ENCODE measurements around the gene ARHGEF19.
"Not testable (repeated sequence)": the region's sequence is repeated elsewhere in the genome, so short reads cannot be mapped to it uniquely, and the experiment has no call there.

ARHGEF19 gene

DNA sequence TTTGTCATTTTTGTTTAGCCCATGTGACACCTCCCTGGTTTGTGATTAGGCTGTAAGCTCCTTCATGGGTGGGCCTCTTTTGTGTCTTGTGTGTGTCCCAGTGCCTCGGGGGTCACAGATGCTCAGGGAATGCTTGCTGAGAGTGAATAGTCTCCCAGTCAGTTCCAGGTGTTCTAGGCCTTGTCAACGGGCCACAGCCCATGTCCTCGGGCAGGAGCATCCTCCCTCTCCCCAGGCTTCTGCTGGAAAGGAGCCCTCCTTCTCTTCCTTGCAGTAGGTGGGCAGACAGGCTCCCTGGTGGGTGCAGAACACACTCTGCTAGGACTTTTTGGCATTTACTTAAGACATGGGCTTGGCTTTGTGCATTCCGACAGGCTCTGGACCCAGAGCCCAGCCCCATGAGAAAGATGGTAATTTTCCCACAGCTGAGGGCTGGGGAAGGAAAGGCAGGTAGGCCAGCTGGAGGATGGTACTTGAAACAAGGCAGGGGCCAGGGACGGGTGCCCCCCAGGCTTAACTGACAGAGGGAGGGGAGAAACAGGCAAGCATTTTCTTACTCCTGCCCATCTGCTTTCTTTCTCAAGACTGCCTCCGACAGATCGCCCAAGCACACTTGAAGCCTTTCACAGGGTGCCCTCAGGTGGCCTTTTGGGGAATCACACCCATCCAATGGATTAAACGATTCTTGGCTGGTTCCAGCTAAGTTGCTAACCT, 31.6 kb upstream of the ARHGEF19 start:
- DNase-seq = peak; percentile 65 to 71

DNA sequence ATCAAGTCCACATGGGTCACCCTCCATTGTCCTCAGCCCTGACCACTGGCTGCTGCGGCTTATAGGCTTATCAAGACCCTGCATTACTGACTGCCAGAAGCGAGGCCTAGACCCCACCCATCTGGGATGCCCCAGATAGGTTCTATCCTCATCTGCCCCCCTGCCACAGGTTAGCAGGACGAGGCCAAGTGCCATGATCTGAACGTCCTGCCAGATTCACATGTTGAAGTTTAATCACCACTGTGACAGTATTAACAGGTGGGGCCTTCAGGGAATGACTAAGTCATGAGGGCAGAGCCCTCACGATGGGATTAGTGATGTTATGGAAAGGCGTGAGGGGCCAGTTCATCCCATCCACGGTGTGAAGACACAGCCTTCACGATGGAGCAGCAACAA, 30.8 kb upstream of the ARHGEF19 start:
- DNase-seq = no peak

DNA sequence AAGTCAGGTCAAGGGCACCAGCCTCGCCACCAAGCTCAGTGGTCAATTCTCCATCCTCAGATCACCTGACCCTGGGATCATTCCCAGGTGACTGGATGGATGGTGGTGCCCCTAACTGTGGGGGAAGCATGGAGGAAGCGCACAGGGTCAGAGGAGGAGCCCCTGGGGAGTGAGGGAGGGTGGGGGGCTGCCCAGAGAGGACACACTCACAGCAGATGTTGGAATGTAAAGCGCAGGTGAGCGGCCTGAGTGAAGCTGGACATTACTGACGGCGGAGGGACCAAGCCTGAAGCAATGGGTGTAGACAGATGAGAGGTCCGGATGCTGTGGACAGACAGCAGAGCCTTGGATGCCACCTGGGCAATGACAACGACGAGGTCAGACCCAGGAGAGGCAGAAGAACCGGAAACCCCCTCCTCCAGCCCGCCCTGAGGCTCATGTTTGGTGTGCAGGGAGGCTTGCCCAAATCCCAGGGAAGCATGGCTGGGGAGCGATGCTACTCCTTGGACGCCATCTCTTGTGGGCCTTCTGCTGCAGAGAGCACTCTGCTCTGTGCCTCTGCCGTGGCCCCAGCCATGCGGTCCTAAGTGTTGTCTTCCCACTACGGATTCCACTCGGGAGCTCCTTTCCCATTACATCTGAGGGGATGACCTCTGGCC, 30.2 kb upstream of the ARHGEF19 start:
- no peak for DNase-seq

DNA sequence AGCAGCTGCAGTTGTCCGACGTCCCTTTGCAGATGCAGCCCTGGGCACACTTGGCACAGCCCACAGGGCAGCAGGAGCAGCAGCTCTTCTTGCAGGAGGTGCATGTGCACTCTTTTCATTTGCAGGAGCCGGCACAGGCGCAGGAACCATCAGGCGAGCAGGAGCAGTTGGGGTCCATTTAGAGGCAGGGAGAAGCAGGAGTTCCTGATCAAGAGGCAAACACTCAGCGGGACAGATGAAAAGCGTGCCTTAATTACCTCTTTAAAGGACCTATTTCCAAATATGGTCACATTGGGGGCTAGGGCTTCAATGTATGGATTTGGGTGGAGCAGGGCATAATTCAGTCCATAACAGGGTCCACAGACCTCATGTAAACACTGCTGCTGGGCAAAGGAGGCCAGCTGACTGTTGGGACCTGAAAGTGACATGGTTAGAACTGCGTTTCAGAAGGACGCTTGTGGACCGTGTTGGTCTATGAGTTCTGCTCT, 28.8 kb upstream of the ARHGEF19 start:
- DNase-seq = no peak

DNA sequence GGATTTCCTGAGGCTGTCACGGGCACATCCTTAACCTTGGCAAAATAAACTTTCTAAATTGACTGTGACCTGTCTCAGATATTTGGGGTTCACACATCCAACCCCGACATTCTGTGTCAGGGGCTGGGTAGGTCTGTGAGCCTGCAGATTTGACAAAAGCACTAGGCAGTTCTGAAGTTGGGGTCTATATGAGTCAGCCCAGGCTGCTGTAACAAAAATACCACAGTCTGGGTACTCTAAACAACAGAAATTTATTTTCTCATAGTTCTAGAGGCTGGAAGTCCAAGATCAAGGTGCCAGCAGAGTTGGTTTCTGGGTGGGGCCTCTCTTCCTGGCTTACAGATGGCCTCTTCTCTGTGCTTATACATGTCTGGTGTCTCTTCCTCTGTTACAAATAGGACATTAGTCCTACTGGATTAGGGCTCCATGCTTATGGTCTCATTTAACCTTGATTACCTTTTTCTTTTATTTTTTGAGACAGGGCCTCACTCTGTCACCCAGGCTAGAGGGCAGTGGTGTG, 27.6 kb upstream of the ARHGEF19 start:
- no peak for DNase-seq

DNA sequence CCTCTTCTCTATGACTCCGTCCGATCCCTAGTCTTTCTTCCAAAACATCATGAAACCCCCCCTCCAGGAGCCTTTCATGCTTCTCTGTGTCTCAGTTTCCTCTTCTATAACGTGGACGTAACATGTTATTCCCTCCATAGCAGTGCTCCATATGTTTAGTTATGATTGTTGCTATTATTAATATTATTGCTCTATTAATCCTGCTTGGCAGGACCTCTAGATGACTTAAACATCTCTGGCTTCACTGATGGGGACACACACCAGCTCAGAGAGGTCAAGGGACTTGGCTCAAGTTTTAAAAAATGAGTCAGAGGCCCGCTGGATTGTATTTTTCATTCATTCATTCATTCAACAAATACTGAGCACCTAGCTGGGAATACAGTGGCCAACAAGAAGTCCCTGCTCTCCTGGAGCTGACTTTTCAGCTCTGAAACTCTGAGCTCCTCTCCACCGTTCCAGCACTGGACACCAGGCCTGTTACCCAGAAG, 24.9 kb upstream of the ARHGEF19 start:
- DNase-seq = no peak

DNA sequence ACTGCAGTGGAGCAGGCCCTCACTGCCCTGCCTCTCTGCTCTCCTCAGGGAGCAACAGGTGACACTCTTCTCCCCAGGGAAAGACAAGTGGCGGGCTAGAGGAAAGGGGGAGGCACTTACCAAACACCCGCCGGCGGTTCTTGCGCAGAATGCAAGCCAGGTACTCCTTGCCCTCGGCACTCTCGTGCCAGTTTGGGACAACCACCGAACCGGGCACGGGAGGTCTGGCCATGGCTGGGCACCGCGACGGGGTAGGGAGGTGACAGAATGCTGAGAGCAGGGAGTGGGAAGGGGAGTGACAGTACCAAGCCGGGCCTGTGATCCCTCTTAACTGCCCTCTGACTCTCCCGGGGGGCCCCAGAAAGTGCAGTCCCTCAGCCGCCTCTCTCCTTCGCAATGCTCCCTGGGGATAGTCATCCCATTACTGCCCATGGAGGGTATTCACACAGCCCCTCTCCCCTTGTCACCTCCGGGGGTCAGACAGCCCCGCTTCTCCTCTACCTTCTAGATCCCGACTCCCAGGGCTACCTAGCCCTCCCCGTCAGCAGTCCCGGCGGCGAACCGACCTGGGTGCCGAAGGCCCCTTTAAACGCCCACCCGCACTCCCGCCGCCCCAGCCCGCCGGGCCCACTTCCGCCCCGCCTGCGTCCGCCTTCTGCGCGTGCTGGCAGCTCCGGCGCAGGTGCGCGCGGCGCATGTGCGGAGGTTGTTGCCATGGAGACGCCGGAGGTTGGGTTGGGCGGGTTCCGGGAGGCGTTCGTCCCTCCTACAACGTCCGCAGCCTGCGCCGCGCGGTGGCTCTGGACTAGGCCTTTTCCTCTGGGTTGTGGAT, 24.3 kb upstream of the ARHGEF19 start, which contains the start of gene CPLANE2:
CPLANE2 (minus strand) TSS at position 673 of the 832 bp plus-strand sequence; CDS start at position 232, 441 bp downstream.
- peak; percentile 95 to 97 for DNase-seq

DNA sequence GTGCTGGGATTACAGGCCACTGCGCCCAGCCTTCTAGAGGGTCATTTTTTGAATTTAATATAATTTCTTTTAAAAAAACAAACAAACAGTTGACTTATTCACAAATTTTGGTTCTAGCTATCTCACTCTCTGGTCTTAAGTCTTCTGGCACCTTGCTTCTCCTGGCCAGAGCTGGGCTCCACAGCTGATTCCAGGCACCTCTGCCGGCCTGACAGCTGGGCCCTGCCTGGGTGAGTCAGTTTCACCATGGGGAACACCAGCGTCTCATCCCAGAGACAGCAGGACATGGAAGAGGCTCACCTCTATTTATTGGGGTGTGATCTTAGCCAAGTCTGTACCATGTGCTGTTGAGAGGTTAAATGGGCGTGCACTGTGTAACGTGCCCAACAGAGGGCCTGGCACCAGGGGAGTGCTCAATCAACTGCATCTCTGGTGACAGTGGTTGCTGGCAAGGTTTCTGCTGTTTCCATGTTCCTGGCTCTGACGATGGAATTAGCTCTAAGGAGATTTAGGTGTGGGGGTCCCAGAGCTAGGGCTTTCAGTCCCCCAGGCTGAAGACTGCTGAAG, 23.6 kb upstream of the ARHGEF19 start:
- DNase-seq = peak; percentile 22 to 56

DNA sequence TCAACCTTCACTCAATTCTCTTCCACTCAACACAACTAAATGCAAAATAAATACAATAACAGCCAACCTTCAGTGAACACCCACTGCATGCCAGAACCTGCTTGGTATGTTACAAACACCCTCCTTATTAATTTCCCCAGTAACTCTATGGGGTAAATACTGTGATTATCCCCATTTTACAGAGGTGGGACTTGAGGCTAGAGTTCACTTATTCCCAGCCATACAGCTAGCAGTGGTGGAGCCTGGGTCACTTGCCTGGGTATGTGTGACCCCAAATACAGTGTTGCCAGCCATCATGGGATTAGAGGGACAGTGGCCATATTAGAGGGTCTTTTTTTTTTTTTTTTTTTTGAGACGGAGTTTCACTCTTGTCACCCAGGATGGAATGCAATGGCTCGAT, 22.9 kb upstream of the ARHGEF19 start:
- no peak for DNase-seq

DNA sequence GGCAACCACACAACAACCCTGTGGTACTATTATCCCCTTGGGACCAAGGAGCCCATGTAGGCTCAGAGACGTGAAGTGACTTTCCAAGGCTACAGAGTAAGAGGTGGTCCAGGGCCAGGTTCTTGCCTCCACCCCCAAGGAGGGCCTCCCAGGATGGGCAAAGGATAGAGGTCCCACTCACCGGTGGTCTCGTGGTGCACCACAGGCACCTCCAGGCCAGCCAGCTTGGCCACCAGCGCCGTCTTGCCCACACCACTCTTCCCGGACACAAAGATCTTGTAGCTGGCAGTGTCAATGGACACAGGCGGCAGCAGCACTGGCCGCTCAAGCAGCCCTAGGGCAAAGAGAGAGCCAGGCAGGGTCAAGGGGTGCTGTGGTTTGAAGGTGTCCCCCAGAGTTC, 21.0 kb upstream of the ARHGEF19 start:
- DNase-seq = no peak

DNA sequence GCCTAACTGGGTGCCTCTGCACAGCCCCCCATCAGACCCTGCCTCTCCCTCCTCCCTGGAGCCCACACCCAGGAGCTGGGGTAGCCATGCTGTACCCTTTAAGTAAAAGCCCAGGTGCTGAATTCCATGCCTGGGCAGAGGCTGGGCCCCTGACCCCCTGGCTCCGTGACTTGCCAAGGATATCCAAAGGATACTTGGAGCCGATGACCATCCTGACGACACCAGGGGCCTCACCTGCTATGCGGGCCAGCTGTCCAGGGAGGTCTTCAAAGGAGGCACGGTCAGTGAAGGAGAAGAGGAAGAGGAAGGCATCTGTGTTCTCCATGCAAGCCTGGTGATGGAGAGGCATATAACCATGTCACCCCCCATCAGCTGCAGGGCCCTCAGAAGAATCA, 19.9 kb upstream of the ARHGEF19 start:
- no peak for DNase-seq

DNA sequence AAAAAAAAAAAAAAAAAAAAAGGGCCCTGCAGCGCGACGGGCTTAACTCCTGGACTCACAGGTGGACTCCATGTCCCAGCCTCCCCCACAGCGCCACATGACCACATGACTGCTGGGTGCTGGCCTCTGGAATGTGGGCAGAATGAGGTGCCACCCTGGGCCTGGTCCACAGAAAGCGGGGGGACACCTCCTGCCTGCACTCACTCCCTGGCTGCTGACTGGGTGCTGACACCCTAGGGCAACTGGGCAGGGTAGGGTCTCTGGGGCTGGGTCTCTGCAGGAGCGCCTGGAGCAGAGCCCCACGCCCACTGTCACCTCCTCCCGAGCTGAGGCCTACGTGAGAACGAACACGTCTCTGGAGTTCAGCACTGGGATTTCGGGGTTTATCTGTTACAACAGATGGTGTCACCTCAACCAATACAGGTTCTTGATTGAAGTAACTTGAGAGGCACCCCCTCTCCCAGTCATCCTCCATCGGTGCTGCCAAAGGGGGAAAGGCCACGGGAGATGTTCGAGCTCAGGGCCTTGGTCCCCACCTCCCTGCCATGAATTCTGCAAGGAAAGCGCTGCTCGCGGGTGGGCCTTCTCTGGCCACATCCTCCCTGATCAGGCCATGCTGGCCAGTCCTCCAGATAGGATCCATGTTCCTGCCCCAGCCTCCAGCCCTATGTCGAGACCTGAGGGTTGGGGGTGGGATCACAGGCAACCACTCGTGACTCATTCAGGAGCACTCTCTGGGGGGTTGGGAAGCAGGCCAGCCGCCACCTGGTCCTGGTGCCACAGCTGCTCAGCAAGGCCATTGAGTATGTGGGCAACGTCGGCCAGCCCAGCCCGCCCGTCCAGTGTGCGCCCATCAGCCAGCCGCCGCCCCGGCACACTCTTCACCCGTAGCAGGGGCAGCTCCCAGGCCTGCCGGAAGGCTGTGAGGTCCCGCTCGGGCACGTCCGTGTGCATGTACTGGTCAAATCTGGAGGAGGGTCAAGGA, 19.2 kb upstream of the ARHGEF19 start:
- DNase-seq = no peak

DNA sequence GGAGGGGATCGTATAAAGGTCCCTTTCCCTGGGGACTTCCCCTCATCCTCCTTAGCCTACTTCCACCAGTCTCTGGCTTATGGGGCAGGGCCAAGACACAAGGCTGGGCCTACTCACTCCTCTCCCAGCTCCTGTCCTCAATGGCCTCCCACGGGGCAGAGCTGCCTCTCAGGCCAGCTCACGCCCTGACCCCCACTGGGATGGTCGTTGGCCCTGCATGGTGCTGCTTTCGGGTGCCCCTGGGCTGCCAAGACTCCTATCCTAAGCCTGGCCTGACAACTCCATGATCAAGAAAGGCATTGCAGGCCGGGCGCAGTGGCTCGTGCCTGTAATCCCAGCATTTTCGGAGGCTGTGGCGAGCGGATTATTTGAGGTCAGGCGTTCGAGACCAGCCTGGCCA, 18.3 kb upstream of the ARHGEF19 start:
- no peak for DNase-seq

DNA sequence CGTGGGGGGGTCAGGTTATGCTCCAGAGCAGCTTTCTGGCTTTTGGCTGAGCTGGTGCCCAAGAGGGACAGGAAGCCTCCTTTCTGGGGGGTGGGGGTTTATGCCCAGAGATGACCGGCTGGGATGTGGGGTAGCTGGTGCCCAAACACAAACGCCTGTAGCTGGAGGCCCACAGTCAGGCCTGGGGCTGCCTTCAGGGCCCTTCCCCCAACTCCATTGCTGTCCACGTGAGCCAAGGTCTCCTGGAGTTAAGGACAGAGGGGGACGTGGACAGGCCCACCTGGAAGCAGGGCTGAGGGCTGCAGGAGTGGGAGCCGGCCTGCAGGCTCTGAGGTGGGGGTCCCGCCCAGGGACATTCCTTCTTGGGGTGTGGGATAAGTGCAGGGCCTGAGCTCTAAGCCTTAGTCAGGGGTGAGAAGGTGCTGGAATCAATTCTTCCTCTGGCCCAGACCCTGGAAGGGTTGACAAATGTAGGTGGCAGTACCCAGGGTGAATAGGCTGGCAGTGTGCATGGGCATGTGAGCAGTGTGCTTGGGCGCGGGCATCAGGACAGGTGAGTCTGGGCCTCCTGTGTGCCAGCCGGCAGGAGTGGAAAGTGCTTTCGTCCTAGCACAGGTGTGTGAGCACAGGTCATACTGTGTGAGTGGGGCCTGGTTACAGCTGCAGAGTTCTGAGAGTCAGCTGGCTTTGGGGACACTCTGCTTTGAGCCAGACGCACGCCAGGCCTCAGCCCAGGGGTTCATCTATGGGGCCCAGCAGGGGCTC, 17.7 kb upstream of the ARHGEF19 start:
- no peak for DNase-seq

DNA sequence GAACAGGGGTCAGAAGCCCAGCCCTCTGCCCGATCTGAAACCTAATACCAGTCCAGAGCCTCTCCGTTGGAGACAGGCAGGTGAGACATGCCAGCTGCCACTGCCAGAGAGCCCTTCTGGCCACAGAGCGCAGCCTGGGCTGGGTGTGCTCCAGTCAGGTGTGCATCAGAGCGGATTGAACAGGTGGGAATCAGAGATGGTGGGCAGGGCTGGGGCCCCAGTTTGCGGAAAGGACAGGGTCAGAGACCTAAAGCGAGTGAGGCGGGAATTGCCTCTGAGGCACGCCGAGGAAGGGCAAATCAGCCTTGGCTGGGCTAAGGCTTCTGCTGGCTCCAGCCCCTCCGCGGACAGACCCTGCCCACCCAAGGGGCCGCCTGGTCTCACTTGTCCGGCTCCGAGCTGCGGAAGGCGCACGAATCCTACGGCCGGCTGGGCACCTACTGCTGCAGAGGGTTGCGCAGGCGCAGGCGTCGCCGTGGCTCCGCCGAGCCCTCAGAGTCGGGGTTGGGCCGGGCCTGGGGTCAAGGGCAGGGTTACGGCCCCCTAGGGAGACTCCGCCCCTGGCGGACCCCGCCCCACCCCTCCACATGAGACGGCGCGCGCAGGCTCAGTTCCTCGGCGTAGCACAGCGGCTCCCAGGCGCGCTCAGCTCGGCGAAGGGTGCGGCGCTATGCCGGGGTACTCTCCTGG, 14.2 kb upstream of the ARHGEF19 start:
- no peak for DNase-seq

DNA sequence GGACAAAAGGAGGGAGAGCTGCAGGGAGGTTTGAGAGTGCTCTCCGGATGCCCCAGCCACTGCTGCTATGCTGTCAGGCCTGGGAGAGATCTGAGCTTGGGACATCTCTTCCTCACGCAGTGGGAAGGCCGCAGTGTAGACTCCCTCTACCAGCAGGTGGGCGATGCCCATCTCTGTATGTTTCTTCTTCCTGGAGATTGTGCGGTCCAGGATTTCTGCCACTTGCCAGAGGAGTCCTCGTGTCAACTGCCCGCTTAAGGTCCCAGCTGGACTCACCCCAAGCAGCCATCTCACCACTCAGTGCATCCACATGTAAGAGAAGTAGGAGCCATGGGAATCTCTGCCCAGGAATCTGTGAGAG, 13.7 kb upstream of the ARHGEF19 start:
- no peak for DNase-seq

DNA sequence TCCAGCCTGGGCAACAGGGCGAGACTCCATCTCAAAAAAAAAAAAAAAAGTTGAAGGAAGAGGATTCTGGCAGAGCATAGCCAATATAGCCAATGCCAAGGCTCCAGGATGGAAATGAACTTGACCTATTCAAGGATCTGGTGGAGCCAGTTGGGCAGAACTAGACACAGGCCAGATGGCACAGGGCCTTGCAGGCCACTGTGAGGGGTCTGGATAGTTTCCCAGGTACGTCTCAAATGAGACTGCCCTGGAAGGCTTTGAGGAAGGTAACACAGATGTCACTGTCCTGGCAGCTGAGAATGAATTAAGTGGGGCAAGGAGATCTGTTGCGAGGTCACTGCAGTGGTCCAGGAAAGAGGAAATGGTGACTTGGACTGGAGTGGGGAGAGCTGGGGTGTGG, 12.0 kb upstream of the ARHGEF19 start:
- no peak for DNase-seq

DNA sequence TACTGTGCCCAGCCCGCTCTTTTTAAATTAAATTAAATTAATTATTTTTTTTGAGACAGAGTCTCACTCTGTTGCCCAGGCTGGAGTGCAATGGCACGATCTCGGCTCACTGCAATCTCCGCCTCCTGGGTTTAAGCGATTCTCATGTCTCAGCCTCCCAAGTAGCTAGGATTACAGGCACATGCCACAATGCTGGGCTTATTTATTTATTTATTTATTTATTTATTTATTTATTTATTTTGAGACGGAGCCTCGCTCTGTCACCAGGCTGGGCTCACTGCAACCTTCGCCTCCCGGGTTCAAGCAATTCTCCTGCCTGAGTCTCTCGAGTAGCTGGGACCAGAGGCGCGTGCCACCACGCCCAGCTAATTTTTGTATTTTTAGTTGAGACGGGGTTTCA, 10.3 kb upstream of the ARHGEF19 start:
- not testable (repeated sequence) for DNase-seq

DNA sequence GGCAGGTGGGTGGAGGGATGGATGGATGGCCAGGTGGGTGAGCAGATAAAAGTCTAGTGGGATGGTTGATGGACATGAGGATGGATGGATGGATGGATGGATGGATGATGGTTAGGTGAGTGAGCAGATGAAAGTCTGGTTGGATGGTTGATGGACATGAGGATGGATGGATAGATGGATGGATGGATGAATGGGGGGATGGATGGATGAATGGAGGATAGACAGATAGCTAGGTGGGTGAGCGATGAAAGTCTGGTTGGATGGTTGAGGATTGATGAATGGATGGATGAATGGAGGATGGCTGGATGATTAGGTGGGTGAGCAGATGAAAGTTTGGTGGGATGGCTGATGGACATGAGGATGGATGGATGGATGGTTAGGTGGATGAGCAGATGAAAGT, 9.0 kb upstream of the ARHGEF19 start:
- no peak for DNase-seq

DNA sequence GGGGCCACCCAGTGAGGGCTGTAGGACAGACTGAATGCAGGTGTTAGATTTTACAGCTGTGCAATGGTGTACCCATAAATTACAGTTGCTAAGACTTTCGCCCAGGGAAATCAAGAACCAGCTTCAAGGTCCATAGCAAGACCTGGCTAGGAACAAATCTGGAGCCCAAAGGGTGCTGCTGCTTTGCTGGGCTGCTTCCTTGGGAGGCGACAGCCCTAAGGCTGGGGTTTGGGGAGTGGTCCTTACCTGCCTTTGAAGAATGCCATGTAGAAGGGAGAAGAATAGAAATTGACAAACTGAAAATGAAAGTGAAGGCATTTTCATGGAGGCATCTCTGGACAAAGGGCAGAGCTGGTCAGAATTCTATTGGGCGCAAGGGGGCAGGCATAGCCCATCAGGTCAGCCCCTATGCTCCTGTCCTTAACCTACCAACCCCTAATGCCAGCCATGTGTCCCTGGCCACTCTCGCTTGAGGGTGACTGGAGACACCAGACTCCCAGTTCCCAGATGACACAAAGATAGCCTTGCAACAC, 7.6 kb upstream of the ARHGEF19 start:
- no peak for DNase-seq

All from stimulated activated CD4-positive, alpha-beta T cell treated with anti-CD3 and anti-CD28 coated beads, Interleukin-4, amount 100 ng/mL, for 4 hours (primary cell).